ENCODE measurements around the gene ULBP1. TPM values are rescaled to one million over a fixed set of nuclear protein-coding genes. Genes with fewer than 3 reads are reported as not detected.
A peak's percentile ranks its signal among the peaks of the same experiment; 100 is the strongest.

The ULBP1 gene
- total and polyA plus RNA-seq, 2 donors from 2014 or later: 0.47 to 0.72 TPM

DNA sequence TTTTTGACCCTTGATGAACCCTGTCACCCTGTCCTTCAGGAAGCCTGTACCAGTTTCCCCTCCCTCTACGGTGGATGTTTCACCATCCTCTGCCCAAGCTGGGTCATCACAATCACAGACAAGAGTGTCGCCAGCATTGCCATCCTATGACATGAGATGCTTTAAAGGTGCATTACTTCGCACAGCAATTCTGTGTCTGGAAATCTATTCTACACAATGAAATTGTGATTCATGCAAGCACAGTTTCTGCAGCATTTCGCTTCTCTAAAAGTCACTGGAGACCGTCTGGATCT is 24.4 kb upstream of the ULBP1 start:
- peaks cover 62% of the 10 kb centered on the region for H3K27me3 ChIP-seq (ENCODE audit: control insufficient read depth, insufficient read depth, low read length)
- no peak overlapping the region for H3K27ac ChIP-seq (ENCODE audit: low read depth in 2 of 2, low read length in 2 of 2)
- H3K9me3 ChIP-seq (ENCODE audit: control insufficient read depth in 2 of 3, insufficient read depth in 1 of 3, low read length in 3 of 3): no peaks in the 10 kb centered on the region
- no peaks in the 10 kb centered on the region for H3K36me3 ChIP-seq (ENCODE audit: control insufficient read depth in 2 of 3, insufficient read depth in 3 of 3, low read length in 3 of 3)
- intact Hi-C loops (cut with DNase I): loop anchor here (5.0 kb wide), 1 partner anchor 68 kb away; no protein-coding TSS in a partner anchor
- TF ChIP-seq, protein P1, sequence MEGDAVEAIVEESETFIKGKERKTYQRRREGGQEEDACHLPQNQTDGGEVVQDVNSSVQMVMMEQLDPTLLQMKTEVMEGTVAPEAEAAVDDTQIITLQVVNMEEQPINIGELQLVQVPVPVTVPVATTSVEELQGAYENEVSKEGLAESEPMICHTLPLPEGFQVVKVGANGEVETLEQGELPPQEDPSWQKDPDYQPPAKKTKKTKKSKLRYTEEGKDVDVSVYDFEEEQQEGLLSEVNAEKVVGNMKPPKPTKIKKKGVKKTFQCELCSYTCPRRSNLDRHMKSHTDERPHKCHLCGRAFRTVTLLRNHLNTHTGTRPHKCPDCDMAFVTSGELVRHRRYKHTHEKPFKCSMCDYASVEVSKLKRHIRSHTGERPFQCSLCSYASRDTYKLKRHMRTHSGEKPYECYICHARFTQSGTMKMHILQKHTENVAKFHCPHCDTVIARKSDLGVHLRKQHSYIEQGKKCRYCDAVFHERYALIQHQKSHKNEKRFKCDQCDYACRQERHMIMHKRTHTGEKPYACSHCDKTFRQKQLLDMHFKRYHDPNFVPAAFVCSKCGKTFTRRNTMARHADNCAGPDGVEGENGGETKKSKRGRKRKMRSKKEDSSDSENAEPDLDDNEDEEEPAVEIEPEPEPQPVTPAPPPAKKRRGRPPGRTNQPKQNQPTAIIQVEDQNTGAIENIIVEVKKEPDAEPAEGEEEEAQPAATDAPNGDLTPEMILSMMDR (IDR thresholded peaks at IDR 0.05; ENCODE audit: borderline replicate concordance, extremely low read depth, insufficient read depth): no peak
- peaks cover 0 to 9% (median 3%) of the 10 kb centered on the region in 3 donors for H3K4me1 ChIP-seq (ENCODE audit: control insufficient read depth in 2 of 3, insufficient read depth in 2 of 3, low read depth in 1 of 3, low read length in 3 of 3)
- DNase-seq (no peak), FAIRE-seq (no peak)
- no peak overlapping the region for H3K4me3 ChIP-seq (ENCODE audit: low read length in 3 of 3)
- H3K9ac ChIP-seq (ENCODE audit: low read length in 3 of 3): no peak overlapping the region

DNA sequence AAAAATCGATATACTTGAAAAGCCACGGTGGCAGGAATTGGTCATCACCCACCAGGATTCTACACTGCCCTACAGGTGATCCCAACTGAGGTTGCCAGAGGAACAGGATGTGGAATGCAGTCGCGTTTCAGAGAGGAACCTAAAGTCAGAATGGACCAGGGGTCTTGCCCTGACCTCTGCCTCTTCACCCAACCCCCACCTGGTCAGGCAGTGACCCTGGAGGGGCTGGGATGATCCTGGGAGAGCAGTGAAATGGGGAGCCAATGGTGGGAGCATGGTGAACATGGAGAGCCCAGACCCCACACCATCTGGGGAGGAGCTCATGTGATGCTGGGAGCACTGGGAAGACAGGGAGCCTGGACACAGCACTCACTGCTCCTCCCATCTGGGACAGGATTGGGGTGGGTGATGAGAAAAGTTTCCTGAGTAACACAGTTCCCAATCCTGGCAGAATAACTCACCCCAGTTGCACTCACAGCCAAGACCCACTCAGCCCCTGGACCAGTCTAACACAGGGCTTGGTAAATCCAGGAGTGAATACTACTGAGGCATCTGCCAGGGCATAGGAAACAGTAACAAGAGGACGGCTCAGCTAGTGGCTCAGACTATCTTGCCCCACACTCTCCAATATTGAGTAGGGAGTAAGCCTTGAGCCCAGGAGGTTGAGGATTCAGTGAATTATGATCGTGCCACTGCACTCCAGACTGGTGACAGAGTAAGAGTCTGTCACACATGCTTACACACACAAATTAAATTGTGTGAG is 23.7 kb upstream of the ULBP1 start:
- Histone ChIP-seq H3K36me3 (ENCODE audit: control insufficient read depth in 2 of 3, insufficient read depth in 3 of 3, low read length in 3 of 3) (no peaks in the 10 kb centered on the region), H3K27ac (ENCODE audit: low read depth in 2 of 2, low read length in 2 of 2) (no peak overlapping the region), H3K9ac (ENCODE audit: low read length in 3 of 3) (no peak overlapping the region), H3K4me1 (ENCODE audit: control insufficient read depth in 2 of 3, insufficient read depth in 2 of 3, low read depth in 1 of 3, low read length in 3 of 3) (peaks cover 0 to 9% (median 3%) of the 10 kb centered on the region in 3 donors), H3K4me3 (ENCODE audit: low read length in 3 of 3) (no peak overlapping the region), H3K9me3 (ENCODE audit: control insufficient read depth in 2 of 3, insufficient read depth in 1 of 3, low read length in 3 of 3) (no peaks in the 10 kb centered on the region), H3K27me3 (ENCODE audit: control insufficient read depth, insufficient read depth, low read length) (peaks cover 54% of the 10 kb centered on the region)
- TF ChIP-seq, protein P1 (IDR thresholded peaks at IDR 0.05; ENCODE audit: borderline replicate concordance, extremely low read depth, insufficient read depth): no peak
- FAIRE-seq (no peak), DNase-seq (peak in 1 of 5 donors; percentile 56)
- intact Hi-C loops (cut with DNase I): loop anchor here (5.0 kb wide), 1 partner anchor 67 kb away; no protein-coding TSS in a partner anchor

DNA sequence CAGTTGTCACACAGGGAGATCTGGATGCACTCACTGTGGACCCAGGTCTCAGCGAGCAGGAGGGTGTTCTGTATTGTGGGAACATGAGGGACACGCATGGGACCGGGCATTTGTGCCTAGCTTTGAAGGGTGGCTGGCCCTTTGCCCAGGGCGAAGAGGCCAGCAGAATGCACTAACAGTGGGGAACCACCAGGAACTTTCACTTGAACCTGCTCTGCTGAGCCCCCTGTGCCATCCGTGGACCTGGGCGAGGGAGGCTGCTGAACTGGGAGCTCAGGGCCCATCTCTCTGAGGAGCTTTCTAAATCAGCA is 23.1 kb upstream of the ULBP1 start:
- H3K27me3 ChIP-seq (ENCODE audit: control insufficient read depth, insufficient read depth, low read length): peaks cover 50% of the 10 kb centered on the region
- intact Hi-C loops (cut with DNase I): no loop called here
- TF ChIP-seq, protein P1 (IDR thresholded peaks at IDR 0.05; ENCODE audit: borderline replicate concordance, extremely low read depth, insufficient read depth): no peak
- DNase-seq: peak in 1 of 5 donors; percentile 54
- no peak overlapping the region for H3K4me3 ChIP-seq (ENCODE audit: low read length in 3 of 3)
- no peak for FAIRE-seq
- no peak overlapping the region for H3K9ac ChIP-seq (ENCODE audit: low read length in 3 of 3)
- H3K4me1 ChIP-seq (ENCODE audit: control insufficient read depth in 2 of 3, insufficient read depth in 2 of 3, low read depth in 1 of 3, low read length in 3 of 3): peaks cover 0 to 9% (median 3%) of the 10 kb centered on the region in 3 donors
- H3K27ac ChIP-seq (ENCODE audit: low read depth in 2 of 2, low read length in 2 of 2): no peak overlapping the region
- no peaks in the 10 kb centered on the region for H3K36me3 ChIP-seq (ENCODE audit: control insufficient read depth in 2 of 3, insufficient read depth in 3 of 3, low read length in 3 of 3)
- no peaks in the 10 kb centered on the region for H3K9me3 ChIP-seq (ENCODE audit: control insufficient read depth in 2 of 3, insufficient read depth in 1 of 3, low read length in 3 of 3)
